ENCODE results near the gene CCDC149. TPM values are rescaled to one million over a fixed set of nuclear protein-coding genes. Genes with fewer than 3 reads are reported as not detected.

The CCDC149 gene
- total RNA-seq, 1 donor from 2014 or later, result 5.2 TPM

- H3K27ac Mint-ChIP-seq (ENCODE audit: unreplicated experiment), result no peak overlapping the region
- H3K9me3 Mint-ChIP-seq (ENCODE audit: unreplicated experiment), result no peaks in the 10 kb centered on the region
- no peaks in the 10 kb centered on the region for H3K36me3 Mint-ChIP-seq (ENCODE audit: unreplicated experiment)
- no peak for TF ChIP-seq CTCF (IDR thresholded peaks at IDR 0.05; ENCODE audit: partially characterized antibody, unreplicated experiment)
- no peak overlapping the region for H3K4me3 Mint-ChIP-seq (ENCODE audit: unreplicated experiment)
- H3K4me1 Mint-ChIP-seq (ENCODE audit: low read depth, unreplicated experiment), result peaks cover 20% of the 10 kb centered on the region
- DNase-seq, result no peak
- peaks cover 5% of the 10 kb centered on the region for H3K27me3 Mint-ChIP-seq (ENCODE audit: unreplicated experiment)
These were observed 63.1 kb downstream of the CCDC149 start for GRCh38 chr4:24849756-24850155.

- H3K36me3 Mint-ChIP-seq (ENCODE audit: unreplicated experiment), result no peaks in the 10 kb centered on the region
- no peak overlapping the region for H3K4me3 Mint-ChIP-seq (ENCODE audit: unreplicated experiment)
- no peaks in the 10 kb centered on the region for H3K9me3 Mint-ChIP-seq (ENCODE audit: unreplicated experiment)
- H3K27ac Mint-ChIP-seq (ENCODE audit: unreplicated experiment), result no peak overlapping the region
- DNase-seq, result no peak
- H3K4me1 Mint-ChIP-seq (ENCODE audit: low read depth, unreplicated experiment), result peaks cover 19% of the 10 kb centered on the region
- no peak for TF ChIP-seq CTCF (IDR thresholded peaks at IDR 0.05; ENCODE audit: partially characterized antibody, unreplicated experiment)
- H3K27me3 Mint-ChIP-seq (ENCODE audit: unreplicated experiment), result peaks cover 4% of the 10 kb centered on the region
These were observed 63.5 kb downstream of the CCDC149 start for GRCh38 chr4:24849351-24849750.

- Mint-ChIP-seq H3K27ac (ENCODE audit: unreplicated experiment) (no peak overlapping the region), H3K36me3 (ENCODE audit: unreplicated experiment) (no peaks in the 10 kb centered on the region), H3K9me3 (ENCODE audit: unreplicated experiment) (no peaks in the 10 kb centered on the region), H3K4me1 (ENCODE audit: low read depth, unreplicated experiment) (peaks cover 21% of the 10 kb centered on the region), H3K4me3 (ENCODE audit: unreplicated experiment) (no peak overlapping the region), H3K27me3 (ENCODE audit: unreplicated experiment) (peaks cover 2% of the 10 kb centered on the region)
- DNase-seq, result no peak
- no peak for TF ChIP-seq CTCF (IDR thresholded peaks at IDR 0.05; ENCODE audit: partially characterized antibody, unreplicated experiment)
These were observed 66.1 kb downstream of the CCDC149 start for GRCh38 chr4:24846716-24847115.

GRCh38 chr4:24845902-24846301 lies 66.9 kb downstream of the CCDC149 start:
- Mint-ChIP-seq H3K27ac (ENCODE audit: unreplicated experiment) (peak overlapping the region; percentile 16), H3K9me3 (ENCODE audit: unreplicated experiment) (no peaks in the 10 kb centered on the region), H3K27me3 (ENCODE audit: unreplicated experiment) (peaks cover 2% of the 10 kb centered on the region), H3K4me1 (ENCODE audit: low read depth, unreplicated experiment) (peaks cover 27% of the 10 kb centered on the region), H3K4me3 (ENCODE audit: unreplicated experiment) (no peak overlapping the region), H3K36me3 (ENCODE audit: unreplicated experiment) (no peaks in the 10 kb centered on the region)
- no peak for TF ChIP-seq CTCF (IDR thresholded peaks at IDR 0.05; ENCODE audit: partially characterized antibody, unreplicated experiment)
- no peak for DNase-seq

- H3K4me1 Mint-ChIP-seq (ENCODE audit: low read depth, unreplicated experiment), result peaks cover 29% of the 10 kb centered on the region
- no peaks in the 10 kb centered on the region for H3K36me3 Mint-ChIP-seq (ENCODE audit: unreplicated experiment)
- DNase-seq, result no peak
- H3K27ac Mint-ChIP-seq (ENCODE audit: unreplicated experiment), result no peak overlapping the region
- no peak for TF ChIP-seq CTCF (IDR thresholded peaks at IDR 0.05; ENCODE audit: partially characterized antibody, unreplicated experiment)
- peaks cover 2% of the 10 kb centered on the region for H3K27me3 Mint-ChIP-seq (ENCODE audit: unreplicated experiment)
- no peaks in the 10 kb centered on the region for H3K9me3 Mint-ChIP-seq (ENCODE audit: unreplicated experiment)
- H3K4me3 Mint-ChIP-seq (ENCODE audit: unreplicated experiment), result no peak overlapping the region
These were observed 67.7 kb downstream of the CCDC149 start for GRCh38 chr4:24845132-24845531.

Measured in glutamatergic neuron (in vitro differentiated cells).